T-helper 2 cell treated with Interferon-gamma antibody and Interleukin-4, amounts not matched to agents 100 ng/mL and 5 ng/mL, for 36 hours (primary cell): ENCODE measurements around the gene SUCLG2. TPM values are rescaled to one million over a fixed set of nuclear protein-coding genes. Genes with fewer than 3 reads are reported as not detected.

Experiments
- intact Hi-C: fragments of 100-400 bp; cut with micrococcal nuclease; formaldehyde crosslinking; loops from one replicate; pipeline ENCODE4 v1.15.1; 2023
- total RNA-seq: library from RNA; stranded (reverse); gene quantifications from 2 replicates; pipeline ENCODE4 v1.2.3, GENCODE V29; 2022

The SUCLG2 gene
- total RNA-seq, 1 donor from 2014 or later, result 53.0 TPM

GRCh38 chr3:67518236-67518635 is 136.2 kb downstream of the SUCLG2 start:
- intact Hi-C loops, result no loop called here

- intact Hi-C loops, result no loop called here
These were observed 136.6 kb downstream of the SUCLG2 start for GRCh38 chr3:67517781-67518180.

- intact Hi-C loops, result no loop called here
These were observed 137.9 kb downstream of the SUCLG2 start for GRCh38 chr3:67516496-67516895.

- intact Hi-C loops, result no loop called here
These were observed 138.6 kb downstream of the SUCLG2 start for GRCh38 chr3:67515778-67516177.

- intact Hi-C loops, result no loop called here
These were observed 144.8 kb downstream of the SUCLG2 start for GRCh38 chr3:67509471-67510075.

- intact Hi-C loops, result no loop called here
These were observed 146.8 kb downstream of the SUCLG2 start for GRCh38 chr3:67507584-67507983.

GRCh38 chr3:67500709-67501108 is 153.7 kb downstream of the SUCLG2 start:
- intact Hi-C loops, result no loop called here

- intact Hi-C loops, result no loop called here
These were observed 156.7 kb downstream of the SUCLG2 start for GRCh38 chr3:67497746-67498145.

- intact Hi-C loops, result no loop called here
These were observed 158.7 kb downstream of the SUCLG2 start for GRCh38 chr3:67495751-67496150.

- intact Hi-C loops, result no loop called here
These were observed 160.6 kb downstream of the SUCLG2 start for GRCh38 chr3:67493808-67494207.

GRCh38 chr3:67490658-67491057 is 163.8 kb downstream of the SUCLG2 start:
- intact Hi-C loops, result no loop called here

- intact Hi-C loops, result no loop called here
These were observed 164.6 kb downstream of the SUCLG2 start for GRCh38 chr3:67489816-67490215.

- intact Hi-C loops, result no loop called here
These were observed 166.8 kb downstream of the SUCLG2 start for GRCh38 chr3:67487564-67488114.

- intact Hi-C loops, result no loop called here
These were observed 167.5 kb downstream of the SUCLG2 start for GRCh38 chr3:67486883-67487282.

GRCh38 chr3:67484085-67484484 is 170.3 kb downstream of the SUCLG2 start:
- intact Hi-C loops, result no loop called here

GRCh38 chr3:67481126-67481525 is 173.3 kb downstream of the SUCLG2 start:
- intact Hi-C loops, result no loop called here

- intact Hi-C loops, result no loop called here
These were observed 176.0 kb downstream of the SUCLG2 start for GRCh38 chr3:67478423-67478822.

GRCh38 chr3:67474311-67474710 is 180.1 kb downstream of the SUCLG2 start:
- intact Hi-C loops, result no loop called here

- intact Hi-C loops, result no loop called here
These were observed 181.7 kb downstream of the SUCLG2 start for GRCh38 chr3:67472674-67473201.

GRCh38 chr3:67470207-67470606 is 184.2 kb downstream of the SUCLG2 start:
- intact Hi-C loops, result no loop called here

- intact Hi-C loops, result no loop called here
These were observed 185.9 kb downstream of the SUCLG2 start for GRCh38 chr3:67468511-67468910.

GRCh38 chr3:67463656-67464055 is 190.8 kb downstream of the SUCLG2 start:
- intact Hi-C loops, result no loop called here

GRCh38 chr3:67462187-67462586 is 192.2 kb downstream of the SUCLG2 start:
- intact Hi-C loops, result no loop called here
